HG03439 (cell line): Measurements from ENCODE around the gene PDK1.
"Not testable (repeated sequence)": the region's sequence is repeated elsewhere in the genome, so short reads cannot be mapped to it uniquely, and the experiment has no call there.

Experiments
- ATAC-seq: cut with Tn5 transposase; IDR thresholded peaks from one replicate; pipeline ENCODE4 v1.9.1; 2021; ENCODE audit warnings: mild to moderate bottlenecking, moderate library complexity; ENCODE audit not compliant: unreplicated experiment

PDK1 gene

DNA sequence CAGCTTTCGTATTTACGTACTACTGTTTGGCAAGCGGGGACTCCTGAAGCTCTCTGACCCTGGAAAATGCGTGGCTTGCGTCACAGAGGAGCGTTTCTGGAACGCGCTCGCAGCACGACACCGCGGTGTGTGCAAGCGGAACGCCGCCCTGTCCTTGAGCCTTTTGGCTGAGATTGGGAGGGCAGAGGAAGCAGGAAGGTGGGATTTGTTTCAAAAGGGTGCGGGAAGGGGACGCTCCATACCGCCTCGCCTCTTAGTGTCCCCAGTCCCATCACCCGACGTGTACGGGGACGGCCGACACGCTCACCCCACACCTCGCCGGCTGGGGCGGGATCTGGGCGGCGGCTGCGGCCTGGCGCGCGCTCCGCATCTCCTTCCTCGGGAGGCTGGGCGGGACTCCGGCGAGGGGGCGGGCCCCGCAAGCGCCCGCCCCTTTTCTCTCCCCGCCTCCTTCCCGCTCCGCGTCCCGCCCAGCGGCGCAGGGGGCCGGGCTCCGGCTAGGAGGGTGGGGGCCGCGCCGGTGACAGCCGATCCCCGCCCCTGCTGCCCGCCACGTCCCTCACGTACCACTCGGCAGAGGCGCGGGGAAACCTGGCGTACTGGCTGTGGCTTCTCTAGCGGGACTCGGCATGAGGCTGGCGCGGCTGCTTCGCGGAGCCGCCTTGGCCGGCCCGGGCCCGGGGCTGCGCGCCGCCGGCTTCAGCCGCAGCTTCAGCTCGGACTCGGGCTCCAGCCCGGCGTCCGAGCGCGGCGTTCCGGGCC lies at the start of gene PDK1:
PDK1 (plus strand) TSS at position 569 of the 762 bp plus-strand sequence; CDS start at position 630, 61 bp downstream.
- peak; percentile 89 for ATAC-seq

DNA sequence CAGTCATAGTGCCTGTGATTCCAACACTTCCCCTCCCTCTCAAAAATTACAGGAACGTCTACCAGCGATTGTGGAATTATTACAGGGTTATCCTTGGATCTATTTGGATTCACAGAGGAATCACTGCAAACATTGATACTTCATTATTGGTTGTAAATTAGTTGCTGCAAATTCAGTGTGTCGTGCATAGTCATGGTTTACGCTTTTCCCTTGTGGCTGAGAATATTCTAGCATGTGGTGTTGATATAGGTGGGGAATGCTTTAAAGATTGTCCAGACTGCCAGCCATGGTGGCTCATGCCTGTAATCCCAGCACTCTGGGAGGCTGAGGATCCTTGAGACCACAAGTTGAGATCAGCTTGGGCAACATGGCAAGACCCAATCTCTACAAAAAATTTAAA lies 48.7 kb upstream of the PDK1 start:
- no peak for ATAC-seq

DNA sequence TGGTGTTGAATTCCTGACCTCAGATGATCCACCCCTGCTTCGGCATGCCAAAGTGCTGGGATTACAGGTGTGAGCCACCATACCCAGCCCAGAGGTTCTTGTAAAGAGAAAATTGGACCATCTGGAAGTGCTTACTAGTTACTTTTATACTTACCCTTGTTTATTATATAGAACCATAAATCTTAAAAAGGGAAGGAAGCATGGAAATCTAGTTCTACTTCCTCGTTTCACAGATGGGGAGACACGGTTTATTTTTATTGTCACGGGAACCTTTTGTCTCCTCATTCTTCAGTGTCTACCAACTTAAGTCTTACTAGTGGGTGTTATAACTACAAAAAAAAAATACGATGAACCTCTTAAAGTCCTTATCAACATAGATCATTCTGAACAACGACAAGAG lies 45.8 kb upstream of the PDK1 start:
- no peak for ATAC-seq

DNA sequence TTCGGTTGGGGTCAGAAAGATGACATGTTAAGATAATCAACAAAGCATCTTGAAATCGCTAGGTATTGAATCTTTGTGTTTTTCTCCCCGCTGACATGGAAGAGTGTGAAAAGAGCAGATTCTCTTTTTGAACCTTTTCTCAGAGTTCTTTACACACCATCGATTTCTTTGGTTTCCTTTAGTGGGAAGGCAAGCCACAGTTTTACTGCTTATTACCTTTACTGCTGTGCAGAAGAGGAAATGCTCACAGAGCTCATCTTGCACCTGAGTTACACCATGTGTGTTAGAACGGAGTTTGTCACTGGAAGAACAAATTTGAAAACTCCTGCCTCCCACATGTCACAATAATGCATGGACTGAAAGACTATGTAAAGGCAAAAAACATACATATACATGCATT lies 45.3 kb upstream of the PDK1 start:
- ATAC-seq = no peak

DNA sequence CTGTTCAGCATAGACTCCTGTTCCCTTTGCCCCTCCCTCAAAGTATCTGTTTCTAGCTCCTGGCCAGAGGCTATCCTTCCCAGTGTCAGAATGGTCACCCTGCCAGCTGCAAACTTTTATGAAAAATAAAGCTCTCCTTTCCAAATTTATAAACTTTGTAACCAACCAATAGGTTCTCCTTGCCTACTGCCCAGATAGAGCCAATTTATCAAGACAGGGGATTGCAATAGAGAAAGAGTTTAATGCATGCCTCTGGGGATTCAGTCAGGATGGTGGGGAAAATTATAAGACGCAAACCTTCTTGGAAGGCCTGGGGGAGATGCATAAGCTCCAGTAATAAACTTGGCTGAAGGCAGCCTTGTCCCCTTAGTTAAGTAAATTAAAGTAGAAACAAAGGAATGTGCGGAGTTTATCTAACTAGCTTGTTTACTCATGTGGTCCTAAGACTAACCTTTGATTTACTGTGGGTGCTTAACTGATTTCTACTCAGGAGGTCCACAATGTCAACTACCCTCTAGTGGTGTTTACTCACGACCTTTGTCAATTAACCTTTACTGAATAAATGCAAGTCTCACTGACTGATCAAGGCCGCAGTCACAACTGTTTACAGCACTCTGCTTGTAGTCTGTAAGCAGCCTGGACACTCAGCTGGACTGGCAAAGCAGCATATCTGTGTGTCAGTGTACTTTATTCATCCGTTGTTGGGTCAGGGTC lies 42.9 kb upstream of the PDK1 start:
- ATAC-seq = no peak

DNA sequence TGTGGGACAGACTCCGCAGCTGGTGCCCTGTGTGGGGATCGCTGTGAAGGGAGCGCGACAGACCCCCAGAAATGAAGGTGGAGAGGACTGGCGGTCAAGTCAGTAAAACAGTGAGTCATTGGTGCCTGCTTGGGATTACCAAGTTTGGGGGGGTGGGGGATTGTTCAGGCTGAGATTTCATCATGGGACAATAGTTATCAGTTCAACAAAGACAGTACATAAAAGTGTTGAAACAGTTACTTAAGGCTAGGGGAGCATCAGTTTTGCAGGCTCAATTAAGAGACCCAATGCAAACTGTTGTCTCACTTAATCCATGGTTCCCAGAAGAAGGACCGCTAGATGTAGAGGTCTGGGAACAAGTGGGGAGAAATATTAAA lies 42.4 kb upstream of the PDK1 start:
- ATAC-seq = no peak

DNA sequence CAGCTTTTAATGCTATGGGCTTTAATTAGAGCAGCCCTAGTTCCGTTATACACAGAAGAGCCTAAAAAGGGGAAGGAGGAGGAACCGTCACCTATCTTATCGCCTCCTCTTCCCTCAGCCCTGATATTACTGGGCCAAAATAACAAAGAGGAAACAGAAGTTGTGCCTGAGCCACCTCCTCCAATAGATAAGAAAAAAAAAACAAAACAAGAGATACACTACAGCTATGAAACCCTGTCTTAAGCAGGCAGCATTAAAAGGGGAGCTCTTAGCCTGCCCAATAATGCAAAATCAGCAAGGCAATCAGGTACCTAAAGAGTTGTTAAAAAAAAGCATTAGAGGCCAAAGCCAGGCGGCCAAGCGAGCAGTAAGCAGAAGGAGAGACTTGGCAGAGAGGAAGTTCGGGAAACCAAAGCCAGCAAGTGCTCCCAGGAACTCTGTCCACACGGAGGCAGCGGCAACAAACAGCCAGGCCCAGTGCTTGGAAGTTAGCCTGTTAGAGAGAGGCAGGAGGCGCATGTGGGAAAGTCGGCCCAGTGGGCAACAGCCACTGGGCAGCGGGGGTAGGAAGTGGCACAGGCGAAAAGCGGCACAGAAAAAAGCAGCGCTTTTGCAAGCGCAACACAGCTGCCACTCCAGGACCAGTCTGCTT lies 41.8 kb upstream of the PDK1 start:
- no peak for ATAC-seq

DNA sequence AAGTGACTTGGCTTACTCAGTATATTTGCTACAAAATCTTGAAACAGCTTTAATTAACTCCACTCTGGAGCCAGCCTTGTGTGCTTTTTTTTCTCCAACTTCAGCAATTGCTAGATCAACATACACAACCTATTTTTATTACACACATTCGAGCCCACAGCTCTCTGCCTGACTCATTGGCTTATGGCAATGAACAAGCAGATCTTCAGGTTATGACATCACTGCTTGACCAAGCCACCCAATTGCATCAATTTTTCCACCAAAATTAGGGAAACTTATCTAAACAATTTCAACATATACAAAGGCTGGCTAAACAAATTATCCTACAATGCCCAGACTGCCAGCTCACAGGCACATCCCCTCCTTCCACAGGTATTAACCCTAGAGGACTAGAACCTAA lies 39.6 kb upstream of the PDK1 start:
- ATAC-seq = no peak

DNA sequence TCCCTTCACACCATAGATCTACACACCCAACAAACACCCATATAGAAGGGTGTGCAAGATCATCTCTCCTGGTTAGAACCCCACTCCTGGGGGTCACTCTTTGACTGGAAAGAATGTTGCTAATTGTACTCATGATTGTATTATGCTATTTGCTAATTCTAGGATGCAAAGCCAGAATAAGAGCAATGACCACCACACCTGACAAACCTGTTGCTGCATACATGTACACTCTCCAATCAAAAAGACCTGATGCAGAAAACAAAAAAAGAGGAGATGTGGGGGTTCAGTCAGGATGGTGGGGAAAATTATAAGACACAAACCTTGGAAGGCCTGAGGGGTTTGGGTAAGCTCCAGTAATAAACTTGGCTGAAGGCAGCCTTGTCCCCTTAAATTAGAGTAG lies 36.9 kb upstream of the PDK1 start:
- no peak for ATAC-seq

DNA sequence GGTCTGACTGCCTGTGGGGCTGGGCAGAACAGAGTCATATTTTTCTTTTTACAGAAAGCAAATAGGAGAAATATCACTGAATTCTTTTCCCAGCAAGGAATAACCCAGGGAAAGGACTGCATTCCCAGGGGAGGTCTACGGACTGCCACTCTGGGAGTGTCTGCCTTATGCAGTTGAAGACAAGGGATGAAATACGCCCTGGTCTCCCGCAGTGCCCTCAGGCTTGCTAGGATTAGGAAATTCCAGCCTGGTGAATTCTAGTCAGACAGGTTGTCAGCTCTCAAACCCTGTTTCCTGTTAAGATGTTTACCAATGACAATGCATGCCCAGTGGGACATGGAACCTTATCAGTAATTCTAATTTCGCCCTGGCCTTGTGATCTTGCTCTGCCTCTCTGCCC lies 30.3 kb upstream of the PDK1 start:
- no peak for ATAC-seq

DNA sequence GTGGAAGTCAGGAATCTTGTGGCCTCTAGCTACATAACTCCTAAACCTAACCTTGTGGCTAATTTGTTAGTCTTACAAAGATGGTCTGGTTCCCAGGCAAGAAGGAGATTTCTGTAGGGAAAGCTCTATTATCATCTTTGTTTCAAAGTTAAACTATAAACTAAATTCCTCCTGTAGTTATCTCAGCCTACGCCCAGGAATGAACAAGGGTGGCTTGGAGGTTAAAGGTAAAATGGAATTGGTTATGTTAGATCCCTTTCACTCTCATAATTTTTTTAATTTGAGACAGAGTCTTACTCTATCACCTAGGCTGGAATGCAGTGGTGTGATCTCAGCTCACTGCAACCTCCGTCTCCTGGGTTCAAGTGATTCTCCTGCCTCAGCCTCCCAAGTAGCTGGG lies 24.6 kb upstream of the PDK1 start:
- no peak for ATAC-seq

DNA sequence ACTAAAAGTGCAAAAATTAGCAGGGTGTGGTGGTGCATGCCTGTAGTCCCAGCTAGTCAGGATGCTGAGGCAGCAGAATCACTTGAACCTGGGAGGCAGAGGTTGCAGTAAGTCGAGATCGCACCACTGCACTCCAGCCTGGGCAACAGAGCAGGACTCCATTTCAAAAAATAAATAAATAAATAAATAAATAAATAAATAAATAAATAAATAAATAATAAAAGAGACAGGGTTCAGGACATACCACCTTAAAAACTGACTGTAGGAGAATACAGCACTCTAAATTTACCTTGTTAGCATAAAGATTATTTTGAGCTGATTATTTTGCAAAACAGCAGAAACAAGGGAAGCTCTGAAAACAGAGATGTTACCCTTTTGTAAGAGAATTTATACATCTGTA lies 23.4 kb upstream of the PDK1 start:
- not testable (repeated sequence) for ATAC-seq

DNA sequence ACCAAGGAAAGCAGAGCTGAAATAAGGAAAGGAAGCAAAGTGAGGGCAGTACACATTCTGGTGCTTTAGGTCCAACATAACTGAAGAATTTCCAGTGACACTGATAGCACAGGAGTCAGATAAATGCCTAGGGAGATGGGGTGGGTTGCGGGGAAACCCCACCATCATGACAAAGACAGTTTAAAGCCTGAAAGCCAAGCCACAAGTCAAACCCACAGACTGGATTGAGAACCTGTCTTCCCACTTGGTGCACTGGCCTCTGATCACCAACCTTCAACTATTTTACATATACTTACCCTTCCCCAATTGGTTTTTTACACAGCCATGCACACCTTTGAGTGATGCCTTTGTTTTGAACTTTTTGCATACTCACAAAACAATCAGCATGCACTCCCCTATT lies 22.2 kb upstream of the PDK1 start:
- no peak for ATAC-seq

DNA sequence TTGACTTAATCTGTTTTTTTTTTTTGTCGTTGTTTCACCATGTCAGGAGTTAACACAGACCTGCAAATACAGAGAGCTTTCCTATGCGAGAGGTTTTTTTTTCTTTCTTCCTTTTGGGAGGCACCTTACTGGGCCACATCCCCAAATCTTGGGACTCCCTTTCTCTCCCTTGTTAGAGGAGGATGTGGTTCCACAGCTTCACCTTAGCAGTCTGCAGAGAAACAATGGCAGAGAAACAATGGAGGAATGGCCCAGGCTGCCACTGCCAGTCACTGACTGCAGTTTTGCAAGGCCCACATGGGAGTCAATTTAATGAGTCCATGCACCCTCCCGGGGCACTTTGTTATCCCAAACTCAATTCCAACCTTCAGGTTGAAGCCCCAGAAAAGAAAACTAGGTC lies 20.8 kb upstream of the PDK1 start:
- no peak for ATAC-seq

DNA sequence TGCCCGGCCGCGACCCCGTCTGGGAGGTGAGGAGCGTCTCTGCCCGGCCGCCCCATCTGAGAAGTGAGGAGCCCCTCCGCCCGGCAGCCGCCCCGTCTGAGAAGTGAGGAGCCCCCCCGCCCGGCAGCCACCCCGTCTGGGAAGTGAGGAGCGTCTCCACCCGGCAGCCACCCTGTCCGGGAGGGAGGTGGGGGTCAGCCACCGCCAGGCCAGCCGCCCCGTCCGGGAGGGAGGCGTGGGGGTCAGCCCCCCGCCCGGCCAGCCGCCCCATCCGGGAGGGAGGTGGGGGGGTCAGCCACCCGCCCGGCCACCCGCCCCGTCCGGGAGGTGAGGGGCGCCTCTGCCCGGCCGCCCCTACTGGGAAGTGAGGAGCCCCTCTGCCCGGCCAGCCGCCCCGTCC lies 18.0 kb upstream of the PDK1 start:
- not testable (repeated sequence) for ATAC-seq

DNA sequence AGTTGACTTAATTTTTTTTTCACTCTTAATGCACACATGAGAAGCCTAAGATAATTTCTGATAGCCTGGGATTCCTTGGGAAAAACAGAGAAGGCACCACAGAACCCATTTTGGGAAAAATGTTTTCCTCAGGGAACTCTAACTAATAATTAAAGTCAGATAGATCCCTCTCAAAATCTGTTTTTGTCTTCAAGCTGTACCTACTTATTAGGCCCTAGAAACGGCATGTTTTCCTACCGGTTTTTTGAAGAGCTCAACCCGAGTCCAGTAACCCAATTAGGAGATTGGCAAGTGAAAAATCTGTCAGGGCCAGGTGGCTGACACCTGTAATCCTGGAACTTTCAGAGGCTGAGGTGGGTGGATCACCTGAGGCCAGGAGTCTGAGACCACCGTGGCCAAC lies 16.1 kb upstream of the PDK1 start:
- no peak for ATAC-seq

DNA sequence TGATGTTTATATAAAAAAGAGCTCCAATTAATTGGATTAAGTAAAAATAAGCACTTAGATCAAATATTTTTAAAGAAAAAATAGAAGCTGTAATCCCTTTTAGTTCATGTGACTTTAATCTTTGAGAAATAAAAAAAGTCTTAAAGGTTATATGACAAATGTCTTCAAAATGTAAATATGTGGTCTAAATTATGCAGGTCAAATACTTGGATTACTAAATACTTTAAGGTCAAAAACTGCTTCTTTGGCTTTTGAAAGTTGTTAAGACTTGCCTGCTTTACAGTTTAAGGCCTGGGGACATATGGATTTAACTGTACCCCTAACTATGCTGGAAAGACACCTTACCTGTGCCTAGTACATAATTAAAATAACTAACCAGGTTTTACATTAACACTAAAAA lies 15.5 kb upstream of the PDK1 start:
- no peak for ATAC-seq

DNA sequence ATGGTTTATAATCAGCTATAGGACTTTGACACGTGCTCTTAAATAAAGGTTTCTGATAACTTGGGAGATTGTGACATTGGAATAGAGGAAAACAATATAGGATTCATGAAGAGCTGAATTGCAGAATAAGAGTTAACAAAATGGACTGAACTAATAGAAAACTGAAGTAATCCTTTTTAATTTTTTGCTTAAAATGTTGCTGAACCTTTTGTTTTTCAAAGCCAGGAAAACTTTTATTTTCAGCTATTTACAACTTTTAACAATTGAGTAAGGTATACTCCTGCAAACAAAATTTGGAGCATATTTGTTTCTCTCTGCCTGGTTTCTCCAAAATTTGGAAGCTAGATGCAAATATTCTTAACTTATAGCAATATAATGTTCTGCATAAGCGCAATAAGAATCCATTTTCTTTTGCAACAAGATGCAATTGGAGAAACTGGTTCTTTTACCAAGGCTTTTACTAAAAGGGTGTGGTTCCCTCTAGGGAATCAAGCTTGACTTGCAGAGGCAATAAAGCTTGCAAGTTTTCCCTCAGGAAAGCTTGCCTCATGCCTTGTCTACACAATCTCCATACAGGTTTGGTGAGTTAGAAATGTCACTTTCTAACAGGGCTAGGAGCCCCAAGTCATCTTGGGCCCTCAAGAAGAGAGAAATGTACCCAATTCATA lies 10.3 kb upstream of the PDK1 start:
- no peak for ATAC-seq

DNA sequence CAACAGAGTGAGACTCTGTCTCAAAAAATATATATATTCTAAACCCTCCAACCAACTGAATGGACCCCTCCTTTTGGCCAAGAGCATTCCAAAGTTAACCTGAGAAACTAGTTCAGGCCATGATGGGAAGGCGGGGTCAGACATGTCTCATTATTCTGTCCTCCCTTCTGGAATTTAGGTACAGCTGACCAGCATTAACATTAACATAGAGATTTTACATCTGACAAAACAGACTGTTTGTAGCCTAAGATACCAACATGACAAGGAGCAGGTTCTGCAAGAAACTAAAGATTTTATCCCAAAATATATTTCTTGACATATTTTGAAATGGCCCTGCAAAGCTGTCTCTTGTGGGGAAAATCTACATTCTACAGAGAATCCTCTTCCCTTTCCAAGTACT lies 6.8 kb upstream of the PDK1 start:
- no peak for ATAC-seq

DNA sequence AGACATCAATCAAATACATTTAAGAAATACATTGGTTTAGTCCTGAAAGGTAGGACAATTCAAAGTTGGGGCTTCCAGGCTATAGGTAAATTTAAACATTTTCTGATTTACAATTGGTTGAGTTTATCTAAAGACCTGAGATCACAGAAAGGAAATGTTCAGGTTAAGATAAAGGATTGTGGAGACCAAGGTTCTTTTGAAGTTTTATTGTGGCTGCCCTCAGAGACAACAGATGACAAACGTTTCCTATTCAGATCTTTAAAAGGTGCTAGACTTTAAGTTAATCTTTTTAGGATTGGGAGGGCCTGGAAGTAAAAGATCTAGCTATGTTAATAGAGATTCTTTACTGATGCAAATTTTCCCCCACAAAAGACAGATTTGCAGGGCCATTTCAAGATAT lies 6.1 kb upstream of the PDK1 start:
- ATAC-seq = not testable (repeated sequence)

DNA sequence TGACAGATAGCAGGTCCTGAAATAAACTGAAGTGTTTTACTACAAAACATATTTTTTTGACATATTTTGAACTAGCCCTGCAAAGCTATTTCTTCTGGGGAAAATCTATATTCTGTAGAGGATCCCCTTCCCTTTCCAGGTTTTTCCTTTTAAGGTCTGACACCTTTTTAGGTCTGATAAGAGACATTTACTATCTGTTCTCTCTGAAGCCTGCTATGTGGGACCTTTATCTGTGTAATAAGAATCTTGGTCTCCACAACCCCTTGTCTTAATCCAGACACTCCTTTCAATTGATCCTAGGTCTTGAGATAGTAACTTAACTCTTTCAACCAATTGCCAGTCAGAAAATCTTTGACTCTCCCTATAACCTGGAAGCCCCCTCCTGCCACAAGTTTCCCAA lies 5.5 kb upstream of the PDK1 start:
- ATAC-seq = no peak

DNA sequence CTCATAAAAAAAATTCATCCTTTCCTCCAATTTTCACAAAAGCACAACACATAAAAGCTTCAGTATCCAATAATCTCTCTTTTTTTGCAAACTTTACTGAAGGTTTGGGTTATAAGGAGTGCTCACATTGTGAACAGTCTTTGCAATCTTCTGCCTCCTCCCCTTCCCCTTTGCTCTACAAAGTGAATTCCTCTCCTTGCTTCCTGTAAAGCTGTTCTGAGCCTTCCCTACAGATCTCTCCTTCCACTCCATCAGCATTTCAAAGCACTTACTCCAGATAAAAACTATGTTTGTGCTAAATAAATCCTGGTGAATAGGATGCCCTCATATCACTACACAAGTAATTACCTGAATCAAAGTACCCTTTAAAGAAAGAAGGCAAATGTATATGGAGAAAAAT lies 4.6 kb upstream of the PDK1 start:
- no peak for ATAC-seq
